ENCODE results near the gene PCDHB13.
"Not testable (repeated sequence)": the region's sequence is repeated elsewhere in the genome, so short reads cannot be mapped to it uniquely, and the experiment has no call there.

PCDHB13 gene

DNA sequence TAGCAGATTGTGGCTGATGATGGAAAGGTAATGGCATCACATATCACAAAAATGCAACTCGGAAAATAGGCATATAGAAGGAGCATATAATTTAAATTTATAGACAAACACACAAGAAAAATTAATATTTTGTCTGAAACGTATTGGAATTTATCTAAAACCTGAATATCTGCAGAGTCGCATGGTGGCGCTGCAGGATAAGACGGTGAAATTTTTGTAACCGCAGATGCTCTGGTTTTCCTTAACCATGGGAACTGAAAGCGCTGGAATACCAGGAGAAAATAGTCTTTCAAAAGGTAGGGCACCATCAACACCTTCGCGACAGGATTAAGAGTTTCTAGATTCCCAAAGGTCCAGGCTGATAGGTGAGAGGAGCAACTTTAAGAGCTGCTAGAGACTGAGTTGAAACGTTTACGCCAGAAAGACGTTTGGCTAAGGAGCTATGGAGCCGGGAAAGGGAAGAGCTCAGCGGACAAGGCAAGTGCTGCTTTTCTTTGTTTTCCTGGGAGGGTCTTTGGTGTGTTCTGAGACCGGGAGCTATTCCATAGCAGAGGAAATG, 20.5 kb downstream of the PCDHB13 start:
- DNase-seq (ENCODE audit: insufficient read length, low spot score) (no peak), FAIRE-seq (no peak)
- TF ChIP-seq POLR2A (IDR thresholded peaks at IDR 0.05; ENCODE audit: low read depth, low read length), result no peak

DNA sequence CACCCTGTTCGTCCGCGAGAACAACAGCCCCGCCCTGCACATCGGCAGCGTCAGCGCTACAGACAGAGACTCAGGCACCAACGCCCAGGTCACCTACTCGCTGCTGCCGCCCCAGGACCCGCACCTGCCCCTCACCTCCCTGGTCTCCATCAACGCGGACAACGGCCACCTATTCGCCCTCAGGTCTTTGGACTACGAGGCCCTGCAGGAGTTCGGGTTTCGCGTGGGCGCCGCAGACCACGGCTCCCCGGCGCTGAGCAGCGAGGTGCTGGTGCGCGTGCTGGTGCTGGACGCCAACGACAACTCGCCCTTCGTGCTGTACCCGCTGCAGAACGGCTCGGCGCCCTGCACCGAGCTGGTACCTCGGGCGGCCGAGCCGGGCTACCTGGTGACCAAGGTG, 22.2 kb downstream of the PCDHB13 start:
- not testable (repeated sequence) for FAIRE-seq

DNA sequence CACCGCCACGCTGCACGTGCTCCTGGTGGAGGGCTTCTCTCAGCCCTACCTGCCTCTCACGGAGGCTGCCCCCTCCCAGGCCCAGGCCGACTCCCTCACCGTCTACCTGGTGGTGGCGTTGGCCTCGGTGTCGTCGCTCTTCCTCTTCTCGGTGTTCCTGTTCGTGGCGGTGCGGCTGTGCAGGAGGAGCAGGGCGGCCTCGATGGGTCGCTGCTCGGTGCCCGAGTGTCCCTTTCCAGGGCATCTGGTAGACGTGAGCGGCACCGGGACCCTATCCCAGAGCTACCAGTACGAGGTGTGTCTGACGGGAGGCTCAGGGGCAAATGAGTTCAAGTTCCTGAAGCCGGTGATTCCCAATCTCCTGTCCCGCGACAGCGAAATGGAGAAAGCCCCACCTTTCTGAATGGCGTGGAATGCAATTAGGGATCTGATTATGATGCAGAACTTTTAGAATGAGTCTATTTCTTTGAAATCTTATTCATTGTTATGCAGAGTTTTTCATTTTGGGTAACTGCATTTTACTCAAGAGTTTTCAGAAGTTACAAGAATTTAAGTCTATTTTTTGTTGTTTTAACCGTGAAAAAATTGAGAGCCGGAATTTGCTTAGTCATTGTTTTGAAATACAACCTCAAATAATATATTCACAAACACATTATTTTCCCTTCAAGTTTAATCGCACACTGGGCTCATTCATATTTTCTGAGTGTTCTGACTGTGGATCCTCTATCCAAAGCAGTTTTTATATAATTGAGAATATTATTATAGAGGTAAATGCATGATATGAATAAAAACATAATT, 23.0 kb downstream of the PCDHB13 start:
- no peak for DNase-seq (ENCODE audit: insufficient read length, low spot score)
- no peak for FAIRE-seq

More for the DNA sequence above, 22.2 kb downstream of the PCDHB13 start:
- not testable (repeated sequence) for DNase-seq (ENCODE audit: insufficient read length, low spot score)

DNA sequence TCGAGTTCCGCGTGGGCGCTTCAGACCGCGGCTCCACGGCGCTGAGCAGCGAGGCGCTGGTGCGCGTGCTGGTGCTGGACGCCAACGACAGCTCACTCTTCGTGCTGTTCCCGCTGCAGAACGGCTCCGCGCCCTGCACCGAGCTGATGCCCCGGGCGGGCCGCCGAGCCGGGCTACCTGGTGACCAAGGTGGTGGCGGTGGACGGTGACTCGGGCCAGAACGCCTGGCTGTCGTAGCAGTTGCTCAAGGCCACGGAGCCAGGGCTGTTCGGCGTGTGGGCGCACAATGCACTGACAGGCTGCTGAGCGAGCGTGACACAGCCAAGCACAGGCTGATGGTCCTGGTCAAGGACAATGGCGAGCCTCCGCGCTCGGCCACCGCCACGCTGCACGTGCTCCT, 27.8 kb downstream of the PCDHB13 start:
- no peak for TF ChIP-seq POLR2A (IDR thresholded peaks at IDR 0.05; ENCODE audit: low read depth, low read length)
- FAIRE-seq, result no peak
- DNase-seq (ENCODE audit: insufficient read length, low spot score), result no peak

More for the DNA sequence above, 23.0 kb downstream of the PCDHB13 start:
- no peak for TF ChIP-seq POLR2A (IDR thresholded peaks at IDR 0.05; ENCODE audit: low read depth, low read length)

DNA sequence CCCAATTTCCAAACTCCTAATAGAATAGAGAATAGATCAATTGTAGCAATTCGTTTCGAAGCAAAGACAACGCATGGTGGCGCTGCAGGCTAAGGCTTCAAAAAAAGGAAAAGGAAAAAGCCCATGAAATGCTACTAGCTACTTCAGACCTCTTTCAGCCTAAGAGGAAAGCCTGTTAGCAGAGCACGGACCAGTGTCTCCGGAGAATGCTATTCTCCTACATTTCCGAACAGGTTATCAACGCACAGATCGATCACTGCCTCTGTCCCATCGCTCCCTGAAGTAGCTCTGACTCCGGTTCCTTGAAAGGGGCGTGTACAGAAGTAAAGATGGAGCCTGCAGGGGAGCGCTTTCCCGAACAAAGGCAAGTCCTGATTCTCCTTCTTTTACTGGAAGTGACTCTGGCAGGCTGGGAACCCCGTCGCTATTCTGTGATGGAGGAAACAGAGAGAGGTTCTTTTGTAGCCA, 31.6 kb downstream of the PCDHB13 start, which contains the start of gene PCDHB15:
Gene PCDHB15, plus strand, starts transcription at position 146 of the 468 bp plus-strand sequence. Its CDS starts 184 bp downstream, at position 330.
- FAIRE-seq (no peak), DNase-seq (ENCODE audit: insufficient read length, low spot score) (no peak)
- no peak for TF ChIP-seq POLR2A (IDR thresholded peaks at IDR 0.05; ENCODE audit: low read depth, low read length)

DNA sequence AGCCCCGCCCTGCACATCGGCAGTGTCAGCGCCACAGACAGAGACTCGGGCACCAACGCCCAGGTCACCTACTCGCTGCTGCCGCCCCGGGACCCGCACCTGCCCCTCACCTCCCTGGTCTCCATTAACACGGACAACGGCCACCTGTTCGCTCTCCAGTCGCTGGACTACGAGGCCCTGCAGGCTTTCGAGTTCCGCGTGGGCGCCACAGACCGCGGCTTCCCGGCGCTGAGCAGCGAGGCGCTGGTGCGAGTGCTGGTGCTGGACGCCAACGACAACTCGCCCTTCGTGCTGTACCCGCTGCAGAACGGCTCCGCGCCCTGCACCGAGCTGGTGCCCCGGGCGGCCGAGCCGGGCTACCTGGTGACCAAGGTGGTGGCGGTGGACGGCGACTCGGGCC, 33.3 kb downstream of the PCDHB13 start:
- FAIRE-seq; DNase-seq (ENCODE audit: insufficient read length, low spot score): not testable (repeated sequence)

DNA sequence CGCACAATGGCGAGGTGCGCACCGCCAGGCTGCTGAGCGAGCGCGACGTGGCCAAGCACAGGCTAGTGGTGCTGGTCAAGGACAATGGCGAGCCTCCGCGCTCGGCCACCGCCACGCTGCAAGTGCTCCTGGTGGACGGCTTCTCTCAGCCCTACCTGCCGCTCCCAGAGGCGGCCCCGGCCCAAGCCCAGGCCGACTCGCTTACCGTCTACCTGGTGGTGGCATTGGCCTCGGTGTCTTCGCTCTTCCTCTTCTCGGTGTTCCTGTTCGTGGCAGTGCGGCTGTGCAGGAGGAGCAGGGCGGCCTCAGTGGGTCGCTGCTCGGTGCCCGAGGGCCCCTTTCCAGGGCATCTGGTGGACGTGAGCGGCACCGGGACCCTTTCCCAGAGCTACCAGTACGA, 33.7 kb downstream of the PCDHB13 start:
- FAIRE-seq; DNase-seq (ENCODE audit: insufficient read length, low spot score): not testable (repeated sequence)

DNA sequence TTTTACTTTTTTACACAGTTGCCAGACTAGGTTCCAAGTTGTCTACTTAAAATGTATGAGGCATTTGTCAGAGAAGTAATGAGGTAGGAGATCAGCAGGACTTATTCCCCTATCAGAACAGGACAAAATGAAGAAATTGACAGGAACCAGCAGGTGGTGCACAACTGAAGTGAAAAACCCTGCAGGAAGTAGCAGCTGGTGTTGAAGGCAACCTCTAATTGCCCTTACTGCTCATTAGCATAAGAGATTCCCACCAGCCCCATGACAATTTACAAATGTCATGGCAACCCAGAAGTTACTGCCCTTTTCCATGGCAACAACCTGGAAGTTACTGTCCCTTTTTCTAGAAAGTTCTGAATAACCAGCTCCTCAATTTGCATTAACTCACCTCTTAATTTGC, 36.9 kb downstream of the PCDHB13 start:
- no peak for TF ChIP-seq POLR2A (IDR thresholded peaks at IDR 0.05; ENCODE audit: low read depth, low read length)
- no peak for FAIRE-seq
- no peak for DNase-seq (ENCODE audit: insufficient read length, low spot score)

DNA sequence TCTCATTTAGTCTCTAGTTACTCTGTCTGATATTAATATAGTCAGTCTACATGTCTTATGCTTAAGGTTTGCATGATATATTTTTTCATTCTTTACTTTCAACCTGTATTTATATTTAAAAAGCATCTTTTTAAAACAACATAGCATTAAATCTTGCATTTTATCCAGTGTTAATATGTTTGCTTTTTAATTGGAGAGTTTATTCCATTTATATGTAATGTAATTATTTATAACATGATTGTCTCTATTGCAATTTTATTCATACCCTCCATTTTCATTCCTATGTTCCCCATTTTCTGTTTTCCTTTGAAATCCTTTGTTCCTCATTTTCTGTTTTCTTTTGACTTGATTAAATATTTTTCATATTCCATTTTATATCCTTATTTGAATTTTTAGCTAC, 44.7 kb downstream of the PCDHB13 start:
- FAIRE-seq, result no peak

DNA sequence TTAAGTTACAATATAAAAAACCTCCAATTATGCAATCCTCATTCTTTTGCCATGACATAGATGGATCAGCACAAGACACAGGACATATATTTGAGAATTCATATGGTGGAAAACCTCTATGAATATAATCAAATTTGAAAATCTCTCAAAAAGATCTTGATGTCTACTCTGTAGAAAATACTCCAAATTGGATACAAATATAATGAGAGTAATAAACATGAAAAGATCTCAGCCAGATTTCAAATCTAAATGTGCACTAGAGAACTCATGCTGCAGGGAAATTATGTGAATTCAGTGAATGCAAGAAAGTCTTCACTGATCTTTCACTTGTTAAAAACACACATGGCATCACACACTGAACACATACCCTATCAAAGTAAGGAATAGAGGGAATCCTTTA, 45.2 kb downstream of the PCDHB13 start:
- DNase-seq (ENCODE audit: insufficient read length, low spot score) (no peak), FAIRE-seq (no peak)
- no peak for TF ChIP-seq POLR2A (IDR thresholded peaks at IDR 0.05; ENCODE audit: low read depth, low read length)

More for the DNA sequence above, 44.7 kb downstream of the PCDHB13 start:
- no peak for DNase-seq (ENCODE audit: insufficient read length, low spot score)
- TF ChIP-seq POLR2A (IDR thresholded peaks at IDR 0.05; ENCODE audit: low read depth, low read length), result no peak

DNA sequence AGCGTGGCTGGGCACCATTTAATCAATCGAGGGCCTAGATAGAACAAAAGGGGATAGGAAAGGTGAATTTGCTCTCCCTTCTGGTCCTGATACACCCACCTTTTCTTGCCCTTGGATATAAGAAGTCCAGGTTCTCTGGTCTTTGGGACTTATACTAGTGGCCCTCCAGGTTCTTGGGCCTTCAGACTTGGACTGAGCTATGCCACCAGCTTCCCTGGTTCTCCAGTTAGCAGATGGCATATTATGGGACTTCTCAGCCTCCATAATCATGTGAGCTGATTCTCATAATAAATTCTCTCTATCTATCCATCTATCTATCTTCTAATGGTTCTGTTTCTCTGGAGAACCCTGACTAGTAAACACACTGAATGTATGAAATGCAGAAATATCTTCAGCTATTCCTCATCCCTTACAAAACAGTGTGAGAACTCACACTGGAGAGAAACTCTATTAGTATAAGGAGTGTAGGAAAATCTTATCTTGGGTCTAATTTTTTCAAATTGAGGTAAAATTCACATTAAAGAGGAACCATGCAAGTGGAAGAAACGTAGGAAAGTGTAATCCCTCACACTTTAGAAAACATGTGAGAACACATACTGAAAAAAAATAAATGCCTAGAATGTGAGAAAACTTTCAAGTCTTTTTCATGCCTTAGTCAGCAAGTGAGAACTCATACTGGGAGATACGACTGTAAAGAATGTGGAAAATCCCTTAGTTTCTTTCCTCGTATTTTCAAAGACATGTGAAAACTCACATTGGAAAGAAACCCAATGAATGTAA, 46.9 kb downstream of the PCDHB13 start:
- DNase-seq (ENCODE audit: insufficient read length, low spot score) (no peak), FAIRE-seq (no peak)
- TF ChIP-seq POLR2A (IDR thresholded peaks at IDR 0.05; ENCODE audit: low read depth, low read length), result no peak

DNA sequence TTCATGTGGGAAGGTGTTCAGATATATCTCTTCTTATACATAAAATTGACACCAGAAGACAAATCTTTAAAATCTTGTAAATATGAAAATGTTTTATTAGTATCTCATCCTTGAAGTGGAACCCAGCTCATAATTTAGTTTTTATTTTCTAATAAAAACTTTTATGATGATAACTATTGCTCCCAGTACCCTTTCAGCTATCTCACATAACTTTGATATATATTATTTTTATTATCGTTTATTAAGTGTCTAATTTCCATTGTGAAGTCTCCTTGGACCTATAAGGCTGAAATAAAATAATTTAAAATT, 47.5 kb downstream of the PCDHB13 start:
- DNase-seq (ENCODE audit: insufficient read length, low spot score), result no peak
- TF ChIP-seq POLR2A (IDR thresholded peaks at IDR 0.05; ENCODE audit: low read depth, low read length), result no peak
- no peak for FAIRE-seq

Data from H54 (cell line).